ENCODE results near the gene ARF4.

- TF ChIP-seq CTCF (IDR thresholded peaks at IDR 0.05 in 2 of 3, conservative IDR thresholded peaks at IDR 0.05 in 1 of 3; ENCODE audit: control insufficient read depth in 2 of 3, extremely low read depth in 1 of 3, insufficient read depth in 1 of 3, low read depth in 3 of 3, low read length in 3 of 3): no peak
- TF ChIP-seq ELK1 (IDR thresholded peaks at IDR 0.05; ENCODE audit: low read depth, low read length): no peak
- TF ChIP-seq RAD21 (IDR thresholded peaks at IDR 0.05; ENCODE audit: insufficient read depth, low read depth, low read length): no peak
- TF ChIP-seq POLR2A (IDR thresholded peaks at IDR 0.05; ENCODE audit: low read depth, low read length): no peak
- no peak for TF ChIP-seq HDAC2 (IDR thresholded peaks at IDR 0.05)
- no peak for TF ChIP-seq NFIC (IDR thresholded peaks at IDR 0.05; ENCODE audit: low read depth, low read length)
- TF ChIP-seq NR2F1 (conservative IDR thresholded peaks at IDR 0.05): no peak
- TF ChIP-seq ZBTB33 (IDR thresholded peaks at IDR 0.05): no peak
- no peak for TF ChIP-seq HSF1 (IDR thresholded peaks at IDR 0.05; ENCODE audit: low read depth, low read length)
Measured at GRCh38 chr3:57592306-57592705, 4.8 kb downstream of the ARF4 start.
